ENCODE measurements around the gene BAIAP2. TPM values are rescaled to one million over a fixed set of nuclear protein-coding genes. Genes with fewer than 3 reads are reported as not detected.
A peak's percentile ranks its signal among the peaks of the same experiment; 100 is the strongest.

The BAIAP2 gene
- total RNA-seq, 6 donors from 2014 or later = 90.7 to 231 (median 123) TPM

GRCh38 chr17:81115219-81115618, 80.3 kb downstream of the BAIAP2 start:
- H3K4me1 ChIP-seq = peaks cover 0 to 18% (median 9%) of the 10 kb centered on the region in 4 donors
- ATAC-seq (ENCODE audit: low FRiP score in 2 of 2) (no peak), DNase-seq (no peak)
- TF ChIP-seq POLR2A (IDR thresholded peaks at IDR 0.05) (peak in 1 of 4 donors; percentile 15), CTCF (IDR thresholded peaks at IDR 0.05) (no peak)
- 86 to 87% methylated on average over 3 to 5 of the region's 11 CpGs for WGBS, 2 donors
- H3K27ac ChIP-seq = no peak overlapping the region
- H3K9me3 ChIP-seq = no peaks in the 10 kb centered on the region
- H3K4me3 ChIP-seq = no peak overlapping the region
- H3K36me3 ChIP-seq = peaks cover 0 to 64% (median 28%) of the 10 kb centered on the region in 4 donors
- H3K27me3 ChIP-seq = no peaks in the 10 kb centered on the region

GRCh38 chr17:81115749-81116464, 81.0 kb downstream of the BAIAP2 start:
- ATAC-seq (ENCODE audit: low FRiP score in 2 of 2) (no peak), DNase-seq (no peak)
- peaks cover 0 to 18% (median 9%) of the 10 kb centered on the region in 4 donors for H3K4me1 ChIP-seq
- no peak for TF ChIP-seq POLR2A (IDR thresholded peaks at IDR 0.05)
- no peak for TF ChIP-seq EP300 (IDR thresholded peaks at IDR 0.05)
- TF ChIP-seq CTCF (IDR thresholded peaks at IDR 0.05) = no peak
- no peak for TF ChIP-seq POLR2AphosphoS5 (IDR thresholded peaks at IDR 0.05)
- H3K27me3 ChIP-seq = no peaks in the 10 kb centered on the region
- H3K4me3 ChIP-seq = no peak overlapping the region
- H3K27ac ChIP-seq = no peak overlapping the region
- peaks cover 0 to 64% (median 23%) of the 10 kb centered on the region in 4 donors for H3K36me3 ChIP-seq
- no peaks in the 10 kb centered on the region for H3K9me3 ChIP-seq
- WGBS, 2 donors = 83 to 85% methylated on average over 5 to 21 of the region's 22 CpGs

GRCh38 chr17:81116704-81117103, 81.8 kb downstream of the BAIAP2 start:
- Histone ChIP-seq H3K27me3 (no peaks in the 10 kb centered on the region), H3K4me1 (peaks cover 0 to 18% (median 9%) of the 10 kb centered on the region in 4 donors), H3K4me3 (no peak overlapping the region), H3K27ac (peak overlapping the region in 1 of 4 donors; percentile 37), H3K36me3 (peaks cover 0 to 64% (median 21%) of the 10 kb centered on the region in 4 donors), H3K9me3 (no peaks in the 10 kb centered on the region)
- 85% methylated on average over 8 of the region's 8 CpGs; no CpG with 5 or more reads in 1 of the 2 donors for WGBS, 2 donors
- DNase-seq (no peak), ATAC-seq (ENCODE audit: low FRiP score in 2 of 2) (no peak)
- TF ChIP-seq POLR2A (IDR thresholded peaks at IDR 0.05) (no peak), POLR2AphosphoS5 (IDR thresholded peaks at IDR 0.05) (no peak), CTCF (IDR thresholded peaks at IDR 0.05) (no peak), EP300 (IDR thresholded peaks at IDR 0.05) (no peak)

GRCh38 chr17:81117672-81118198, 82.8 kb downstream of the BAIAP2 start:
- no peaks in the 10 kb centered on the region for H3K27me3 ChIP-seq
- no peaks in the 10 kb centered on the region for H3K9me3 ChIP-seq
- peak overlapping the region in 2 of 4 donors; percentile 3 to 19 for H3K27ac ChIP-seq
- peaks cover 0 to 59% (median 21%) of the 10 kb centered on the region in 4 donors for H3K36me3 ChIP-seq
- 66 to 86% methylated on average over 8 to 13 of the region's 20 CpGs for WGBS, 2 donors
- H3K4me1 ChIP-seq = peaks cover 0 to 18% (median 9%) of the 10 kb centered on the region in 4 donors
- H3K4me3 ChIP-seq = no peak overlapping the region
- TF ChIP-seq EP300 (IDR thresholded peaks at IDR 0.05) (no peak), CTCF (IDR thresholded peaks at IDR 0.05) (no peak), POLR2AphosphoS5 (IDR thresholded peaks at IDR 0.05) (no peak), POLR2A (IDR thresholded peaks at IDR 0.05) (no peak)
- DNase-seq (no peak), ATAC-seq (ENCODE audit: low FRiP score in 2 of 2) (no peak)
